CD4-positive, alpha-beta T cell treated with Interleukin-2 at 100 ng/mL for 4 hours (primary cell): ENCODE measurements around the gene RPAP2.
"Not testable (repeated sequence)": the region's sequence is repeated elsewhere in the genome, so short reads cannot be mapped to it uniquely, and the experiment has no call there.

Experiments
- DNase-seq: peaks from one replicate; pipeline ENCODE4 v3.0.0-alpha.2; 2020; ENCODE audit warnings: low spot score

Gene RPAP2

DNA sequence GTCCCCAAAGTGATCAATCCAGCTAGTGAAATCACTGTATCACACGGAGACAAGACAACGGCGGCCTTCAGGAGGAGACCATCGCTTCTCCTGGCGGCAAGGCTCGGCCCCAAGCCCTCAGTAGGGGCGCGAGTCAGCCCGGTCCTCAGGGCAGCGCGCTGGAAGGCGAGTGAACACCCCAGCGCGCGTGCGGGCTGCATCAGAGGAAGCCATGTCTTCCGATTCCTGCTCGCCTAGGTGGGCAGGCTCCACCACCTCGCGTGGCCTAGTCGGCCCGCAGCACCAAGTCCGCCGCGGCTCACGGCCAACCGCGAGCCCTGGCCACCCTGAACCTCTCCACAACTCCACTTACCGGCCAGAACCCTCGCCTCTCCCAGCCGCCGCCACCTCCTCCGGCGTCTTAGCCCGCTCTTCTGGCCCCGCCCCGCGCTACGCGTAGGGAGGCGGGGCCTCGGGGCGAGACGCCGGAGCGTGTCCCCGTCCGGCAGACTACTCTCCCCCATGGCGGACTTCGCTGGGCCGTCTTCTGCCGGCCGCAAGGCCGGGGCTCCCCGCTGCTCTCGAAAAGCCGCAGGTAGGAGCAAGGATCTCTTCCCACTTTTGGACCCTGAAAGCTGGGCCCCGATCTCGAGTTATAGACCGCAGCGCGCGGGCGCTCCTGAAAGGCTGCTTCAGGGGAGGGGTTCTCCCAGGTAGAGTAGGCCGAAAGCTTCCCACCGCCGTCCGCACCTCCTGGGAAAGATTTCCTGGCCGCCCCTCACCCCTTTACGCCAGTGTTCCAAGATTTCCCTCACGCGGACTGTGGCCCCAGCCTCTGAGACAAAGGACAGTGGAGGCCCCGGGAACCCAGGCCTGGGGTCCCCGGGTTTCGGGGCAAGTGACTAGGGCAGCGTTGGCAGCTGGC lies at the start of gene RPAP2, which contains the start of gene GLMN:
RPAP2 (plus strand) TSS at position 487 of the 904 bp plus-strand sequence; CDS start at position 502, 15 bp downstream.
GLMN (minus strand) TSS at position 415 of the 904 bp plus-strand sequence. CDS start 988 bp downstream, outside the sequence.
- peak; percentile 65 for DNase-seq

DNA sequence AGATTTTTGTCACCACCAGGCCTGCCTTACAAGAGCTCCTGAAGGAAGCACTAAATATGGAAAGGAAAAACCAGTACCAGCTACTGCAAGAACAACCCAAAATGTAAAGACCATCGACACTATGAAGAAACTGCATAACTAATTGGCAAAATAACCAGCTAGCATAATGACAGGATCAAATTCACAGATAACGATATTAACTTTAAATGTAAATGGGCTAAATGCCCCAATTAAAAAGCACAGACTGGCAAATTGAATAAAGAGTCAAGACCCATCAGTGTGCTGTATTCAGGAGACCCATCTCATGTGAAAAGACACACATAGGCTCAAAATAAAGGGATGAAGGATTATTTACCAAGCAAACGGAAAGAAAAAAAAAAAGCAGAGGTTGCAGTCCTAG lies 44.1 kb upstream of the RPAP2 start:
- DNase-seq: not testable (repeated sequence)

DNA sequence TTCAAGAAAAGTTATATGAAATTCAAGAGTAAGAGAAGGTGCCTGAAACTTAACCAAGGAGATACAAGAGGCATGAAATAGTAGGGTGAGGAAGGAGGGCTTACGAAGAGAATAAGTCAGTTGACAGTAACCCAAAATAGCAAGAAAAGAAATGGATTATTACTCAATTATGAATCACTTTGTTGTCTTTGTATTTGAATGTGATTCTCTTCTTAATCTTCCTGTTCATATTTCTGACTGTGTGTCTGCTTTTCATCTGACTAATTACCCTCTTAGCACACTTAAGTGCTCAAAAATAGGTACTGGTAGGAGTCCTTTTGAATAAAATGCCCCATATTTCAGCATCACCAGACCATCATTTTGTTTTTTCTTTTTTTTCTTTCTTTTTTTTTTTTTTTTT lies 39.5 kb upstream of the RPAP2 start:
- DNase-seq: no peak

DNA sequence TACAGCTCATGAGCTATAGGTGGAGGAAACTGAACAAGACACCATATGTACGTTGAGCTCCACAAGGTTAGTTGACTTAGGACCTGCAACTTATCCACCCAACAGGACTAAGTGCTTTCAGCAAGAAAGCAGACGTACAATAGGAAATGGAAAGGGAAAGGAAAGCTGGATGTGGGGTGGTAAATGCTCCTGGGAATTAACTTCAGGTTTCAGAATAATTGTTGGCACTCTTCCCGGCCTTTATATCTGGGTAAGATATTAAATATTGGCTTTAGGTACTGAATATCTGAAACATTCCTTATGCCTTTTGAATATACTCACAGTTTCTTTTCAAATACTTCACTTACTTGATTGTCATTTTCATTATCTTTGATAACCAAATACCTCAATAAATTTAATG lies 36.3 kb upstream of the RPAP2 start:
- no peak for DNase-seq

DNA sequence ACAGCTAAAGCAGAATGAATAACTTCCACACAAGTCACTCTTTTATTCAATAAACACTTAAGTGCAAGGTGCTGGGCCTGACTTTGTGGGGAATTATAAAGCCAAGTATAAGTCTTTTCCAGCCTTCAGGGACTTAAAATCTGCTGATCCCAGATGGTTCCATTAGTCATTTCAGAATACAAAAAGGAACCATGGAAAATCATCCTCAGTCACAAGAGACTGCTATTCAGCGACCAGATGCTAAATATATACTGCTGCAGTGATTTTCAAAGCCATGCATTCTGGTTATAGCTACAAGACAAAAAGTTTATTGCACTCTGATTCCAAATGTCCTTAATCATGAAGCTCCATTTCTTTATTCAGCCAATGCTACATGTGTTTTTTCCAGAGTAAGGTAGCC lies 25.8 kb upstream of the RPAP2 start:
- DNase-seq: no peak

DNA sequence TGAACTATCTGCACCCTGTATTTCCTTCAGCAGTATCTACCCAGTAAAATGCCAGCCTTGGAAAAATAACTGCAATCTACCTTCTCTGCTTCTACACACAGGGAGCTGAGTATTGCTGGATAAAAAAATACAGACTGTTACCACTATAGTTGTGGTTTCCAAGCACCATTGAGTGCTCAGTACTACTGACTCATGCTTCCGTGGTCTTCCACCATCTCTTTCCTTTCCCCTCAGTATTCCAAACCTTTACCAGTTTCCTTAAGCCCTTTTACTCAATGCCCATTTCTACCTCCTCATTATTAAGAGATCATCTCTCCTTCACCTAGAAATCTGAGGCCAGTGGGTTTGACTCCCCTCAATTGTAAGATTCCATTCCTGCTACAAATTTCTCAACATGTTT lies 23.9 kb upstream of the RPAP2 start:
- no peak for DNase-seq

DNA sequence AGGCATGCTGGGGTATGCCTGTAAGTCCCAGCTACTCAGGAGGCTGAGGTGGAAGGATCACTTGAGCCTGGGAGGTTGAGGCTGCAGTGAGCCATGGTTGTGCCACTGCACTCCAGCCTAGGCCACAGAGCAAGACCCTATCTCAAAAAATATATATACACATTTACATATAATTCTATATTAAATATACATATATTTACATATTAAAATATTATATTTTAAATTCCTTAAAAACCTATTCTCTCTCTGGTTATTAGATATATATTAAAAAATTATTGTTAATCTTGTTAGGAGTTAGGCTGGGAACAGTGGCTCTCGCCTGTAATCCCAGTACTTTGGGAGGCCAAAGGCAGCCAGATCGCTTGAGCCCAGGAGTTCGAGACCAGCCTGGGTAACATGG lies 22.8 kb upstream of the RPAP2 start:
- DNase-seq: no peak

DNA sequence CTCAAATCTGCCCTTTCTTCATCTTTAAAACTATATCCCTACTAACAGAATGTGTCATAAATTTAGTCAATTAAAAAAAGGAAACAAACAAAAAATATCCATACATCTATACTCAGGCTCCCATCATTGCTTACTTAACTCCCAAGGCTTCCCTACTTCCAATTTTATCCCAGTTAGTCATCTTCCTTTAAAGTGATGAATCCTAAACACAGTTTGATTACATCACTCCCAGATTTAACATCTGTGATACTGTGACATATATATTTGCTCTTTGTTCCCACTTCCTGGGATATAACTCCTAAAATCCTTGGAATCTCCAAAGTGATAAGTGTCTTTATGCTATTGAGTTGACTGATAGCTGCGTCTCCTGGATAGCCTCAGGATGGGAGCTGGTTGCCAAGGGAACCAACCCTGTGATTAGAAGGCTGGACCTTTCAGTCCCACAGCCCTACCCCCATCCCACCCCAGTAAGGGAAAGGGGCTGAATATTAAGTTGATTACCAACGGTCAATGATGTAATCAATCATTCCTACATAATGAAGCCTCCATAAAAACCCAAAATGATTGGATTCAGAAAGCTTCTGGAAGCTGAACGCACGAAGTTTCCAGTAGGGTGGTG lies 21.6 kb upstream of the RPAP2 start:
- no peak for DNase-seq

DNA sequence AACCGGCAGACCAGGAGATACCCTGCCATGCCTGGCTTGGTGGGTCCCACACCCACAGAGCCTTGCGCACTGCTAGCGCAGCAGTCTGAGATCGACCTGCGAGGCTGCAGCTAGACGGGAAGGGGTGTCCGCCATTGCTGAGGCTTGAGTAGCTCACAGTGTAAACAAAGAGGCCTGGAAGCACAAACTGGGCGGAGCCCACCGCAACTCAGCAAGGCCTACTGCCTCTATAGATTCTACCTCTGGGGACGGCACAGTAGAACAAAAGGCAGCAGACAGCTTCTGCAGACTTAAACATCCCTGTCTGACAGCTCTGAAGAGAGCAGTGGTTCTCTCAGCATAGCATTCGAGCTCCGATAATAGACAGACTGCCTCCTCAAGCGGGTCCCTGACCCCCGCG lies 19.1 kb upstream of the RPAP2 start:
- DNase-seq: not testable (repeated sequence)

DNA sequence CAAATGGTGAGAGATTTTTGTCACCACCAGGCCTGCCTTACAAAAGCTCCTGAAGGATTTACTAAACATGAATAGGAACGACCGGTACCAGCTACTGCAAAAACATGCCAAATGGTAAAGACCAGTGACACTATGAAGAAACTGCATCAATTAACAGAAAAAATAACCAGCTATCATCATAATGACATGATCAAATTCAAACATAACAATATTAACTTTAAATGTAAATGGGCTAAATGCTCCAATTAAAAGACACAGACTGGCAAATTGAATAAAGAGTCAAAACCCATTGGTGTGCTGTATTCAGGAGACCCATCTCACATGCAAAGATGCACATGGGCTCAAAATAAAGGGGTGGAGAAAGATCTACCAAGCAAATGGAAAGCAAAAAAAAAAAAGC lies 17.4 kb upstream of the RPAP2 start:
- not testable (repeated sequence) for DNase-seq

DNA sequence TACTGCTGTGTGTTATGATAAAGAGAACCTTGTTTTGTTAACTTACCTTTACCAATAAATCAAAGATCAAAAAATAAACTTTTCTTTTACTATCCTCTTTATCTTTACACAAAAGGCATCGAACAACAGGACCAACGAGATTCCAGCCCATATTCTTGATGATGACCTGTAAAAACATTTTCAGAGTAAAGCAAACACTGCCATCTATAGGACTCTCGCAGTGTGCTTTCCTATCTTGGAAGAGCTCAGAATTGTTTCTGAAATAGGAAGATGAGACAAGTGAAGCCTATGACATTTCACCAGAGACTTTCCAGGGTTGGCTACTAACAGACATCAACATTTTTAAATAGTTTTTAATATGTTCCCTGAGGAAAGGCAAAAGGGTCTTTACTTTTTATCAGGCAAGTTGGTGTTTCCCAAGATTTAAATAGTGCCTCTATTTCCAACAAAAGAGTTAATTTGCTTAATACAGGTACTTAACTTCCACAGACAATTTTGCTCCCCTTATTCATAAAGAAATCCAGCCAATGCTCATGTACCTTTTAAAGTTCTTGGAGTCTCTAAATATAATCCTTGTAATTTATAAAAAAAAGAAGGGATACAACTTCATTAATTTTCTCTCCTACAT lies 7.4 kb upstream of the RPAP2 start:
- peak; percentile 33 for DNase-seq

DNA sequence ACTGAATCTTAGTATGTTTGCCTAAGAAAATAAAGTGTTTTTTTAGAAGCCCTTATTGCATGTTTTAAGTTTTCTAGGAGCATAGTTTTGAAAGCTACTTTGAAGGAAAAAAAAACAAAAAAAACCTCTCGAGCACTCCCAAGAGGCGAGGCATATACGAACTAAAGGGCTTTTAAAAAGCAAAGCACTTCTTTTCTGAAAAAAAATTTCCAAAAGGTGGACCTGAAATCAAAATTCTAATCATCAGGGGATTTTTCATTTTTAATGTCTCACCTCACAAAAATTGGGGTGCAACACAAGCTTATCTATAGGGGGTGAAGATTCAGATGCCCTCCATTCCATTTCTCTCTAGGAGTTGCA lies 666 bp upstream of the RPAP2 start:
- peak; percentile 2 for DNase-seq

DNA sequence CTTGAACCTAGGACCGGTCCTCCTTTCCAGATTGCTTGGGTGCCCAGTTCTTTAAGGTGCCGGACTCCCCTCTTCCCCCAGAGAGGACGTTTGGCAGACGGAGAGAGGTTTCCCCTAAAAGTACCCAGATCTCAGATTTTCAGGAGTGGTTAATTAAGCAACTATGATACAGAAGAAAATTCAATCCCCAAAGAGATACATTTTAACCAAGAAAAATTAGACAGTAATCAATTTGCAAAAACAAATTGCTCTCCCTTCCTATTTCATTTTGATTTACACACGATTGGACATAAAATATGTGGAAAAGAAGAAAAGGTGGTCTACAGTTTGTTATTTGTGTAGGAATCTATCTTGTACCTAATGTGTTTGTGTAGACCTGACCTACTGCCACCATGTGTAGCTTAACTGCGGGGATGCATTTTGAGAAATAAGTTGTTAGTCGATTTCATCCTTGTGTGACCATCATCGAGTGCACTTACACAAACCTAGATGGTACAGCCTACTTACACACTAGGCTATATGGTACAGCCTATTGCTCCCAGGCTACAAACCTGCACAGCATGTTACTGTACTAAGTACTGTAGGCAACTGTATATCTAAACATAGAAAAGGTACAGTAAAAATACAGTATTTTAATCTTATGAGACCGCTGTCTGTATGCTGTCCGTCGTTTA lies 755 bp downstream of the RPAP2 start:
- no peak for DNase-seq

DNA sequence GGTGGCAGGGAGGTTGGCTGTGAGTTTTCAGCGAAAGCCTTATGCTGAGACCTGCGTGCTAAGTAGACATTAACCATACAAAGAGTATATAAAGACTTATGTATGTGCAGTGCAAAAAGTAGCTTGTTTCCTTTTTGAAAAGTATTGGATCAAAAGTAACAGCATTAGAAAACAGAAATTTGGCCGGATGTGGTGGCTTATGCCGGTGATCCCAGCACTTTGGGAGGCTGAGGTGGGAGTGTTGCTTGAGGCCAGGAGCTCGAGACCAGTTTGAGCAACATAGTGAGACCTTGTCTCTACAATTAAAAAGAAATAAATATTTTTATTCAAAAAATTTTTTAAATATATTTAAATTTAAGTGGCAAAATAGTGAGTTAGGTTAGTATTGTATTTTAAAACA lies 2.2 kb downstream of the RPAP2 start:
- no peak for DNase-seq

DNA sequence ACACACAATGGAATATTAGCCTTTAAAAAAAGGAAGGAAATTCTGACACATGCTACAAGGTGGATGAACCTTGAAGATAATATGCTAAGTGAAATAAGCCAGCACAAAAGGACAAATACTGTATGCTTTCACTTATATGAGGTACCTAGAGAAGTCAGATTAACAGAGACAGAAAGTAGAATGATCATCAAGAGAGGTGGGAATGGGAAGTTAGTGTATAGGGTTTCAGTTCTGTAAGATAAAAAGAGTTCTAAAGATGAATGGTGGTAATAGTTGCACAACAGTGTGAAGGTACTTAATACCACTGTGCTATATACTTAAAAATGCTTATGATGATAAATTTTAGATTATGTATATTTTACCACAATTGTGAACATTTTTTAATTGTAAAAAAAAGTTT lies 7.2 kb downstream of the RPAP2 start:
- DNase-seq: no peak

DNA sequence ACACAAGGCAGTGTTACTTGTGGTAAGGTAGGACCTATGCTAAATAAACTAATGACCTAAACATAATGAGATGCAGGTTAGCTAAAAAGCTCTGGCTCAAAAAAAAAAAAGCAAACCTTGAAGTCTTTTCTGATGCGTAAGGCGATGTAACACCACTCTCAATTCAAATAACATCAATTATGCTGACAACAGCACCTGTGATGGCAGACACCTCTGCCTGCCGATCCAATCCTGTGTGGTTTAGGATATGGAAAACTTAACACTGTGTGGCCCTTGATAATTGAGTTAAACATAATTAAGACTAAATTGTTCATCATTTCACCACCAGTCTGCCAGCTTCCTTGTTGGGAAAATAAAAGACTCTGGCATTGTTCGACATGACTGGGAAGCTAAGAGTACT lies 9.1 kb downstream of the RPAP2 start:
- DNase-seq: no peak

DNA sequence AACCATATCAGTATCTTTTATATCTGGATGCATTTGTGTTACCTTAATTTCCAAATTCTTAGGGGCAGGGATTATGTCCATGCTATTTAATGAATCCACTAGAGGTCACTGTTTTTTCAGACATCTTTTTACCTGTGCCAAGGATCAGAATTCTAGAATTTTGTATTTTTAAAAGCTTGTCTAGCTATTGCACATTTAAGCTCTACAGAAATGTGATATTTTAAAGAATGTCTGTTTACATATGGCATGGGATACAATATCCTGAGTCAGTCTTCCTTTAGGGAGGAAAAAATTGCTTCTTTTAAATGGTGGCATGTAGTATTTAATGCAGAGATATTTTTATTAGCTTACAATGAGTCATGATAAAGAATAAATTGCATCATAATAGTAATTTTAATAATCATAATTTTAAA lies 11.3 kb downstream of the RPAP2 start:
- peak; percentile 56 for DNase-seq

DNA sequence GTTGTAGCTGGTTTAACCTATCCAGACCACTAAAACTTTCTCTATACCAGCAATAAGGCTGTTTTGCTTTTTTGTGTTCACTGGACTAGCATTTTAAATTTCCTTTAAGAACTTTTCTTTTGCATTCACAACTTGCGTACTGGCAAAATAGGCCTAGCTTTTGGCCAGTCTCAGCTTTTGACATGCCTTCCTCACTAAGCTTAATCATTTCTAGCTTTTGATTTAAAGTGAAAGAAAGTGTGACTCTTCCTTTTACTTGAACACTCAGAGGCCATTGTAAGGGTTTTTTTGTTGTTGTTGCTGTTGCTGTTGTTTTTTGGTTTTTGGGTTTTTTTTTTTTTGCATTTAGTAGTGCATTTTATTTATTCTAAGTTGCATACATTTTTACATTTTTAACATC lies 15.2 kb downstream of the RPAP2 start:
- DNase-seq: no peak

DNA sequence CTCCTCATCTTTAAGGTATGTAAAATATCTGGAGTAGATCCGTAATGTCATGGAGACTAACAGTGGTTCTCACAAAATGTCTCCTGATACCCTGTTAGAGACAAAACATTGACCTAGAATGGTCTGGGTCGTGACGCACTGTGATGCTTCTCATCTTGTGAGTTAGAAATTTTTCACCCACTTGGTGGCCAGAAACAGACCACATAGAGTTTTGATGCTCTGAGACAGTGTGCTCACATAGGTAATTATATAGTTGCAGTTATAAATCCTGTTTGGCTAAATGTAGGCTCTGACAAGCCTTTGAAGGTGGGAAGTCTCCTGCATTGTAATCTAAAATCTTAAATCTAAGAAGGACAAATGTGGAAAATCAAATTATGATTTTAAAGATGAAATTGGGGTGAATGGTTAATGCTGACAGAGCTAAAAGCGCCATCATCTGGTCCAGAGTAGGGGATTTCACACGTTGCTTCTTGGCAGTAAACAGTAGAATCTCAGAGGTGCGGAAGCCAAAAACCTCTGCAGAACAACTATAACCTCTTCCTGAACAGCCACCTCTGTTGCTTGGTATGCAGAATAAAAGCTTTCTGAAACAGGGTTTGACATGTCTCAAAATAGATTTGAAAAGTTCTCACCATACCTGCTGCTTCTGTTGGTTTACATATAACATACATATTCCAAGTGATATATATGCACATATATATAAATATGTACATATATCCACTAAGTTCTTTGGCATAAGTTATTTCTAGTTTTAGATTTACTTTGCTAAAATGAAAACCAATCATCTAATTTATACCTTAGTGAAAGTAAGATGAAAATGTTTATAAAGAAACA lies 17.1 kb downstream of the RPAP2 start:
- DNase-seq: peak; percentile 66

DNA sequence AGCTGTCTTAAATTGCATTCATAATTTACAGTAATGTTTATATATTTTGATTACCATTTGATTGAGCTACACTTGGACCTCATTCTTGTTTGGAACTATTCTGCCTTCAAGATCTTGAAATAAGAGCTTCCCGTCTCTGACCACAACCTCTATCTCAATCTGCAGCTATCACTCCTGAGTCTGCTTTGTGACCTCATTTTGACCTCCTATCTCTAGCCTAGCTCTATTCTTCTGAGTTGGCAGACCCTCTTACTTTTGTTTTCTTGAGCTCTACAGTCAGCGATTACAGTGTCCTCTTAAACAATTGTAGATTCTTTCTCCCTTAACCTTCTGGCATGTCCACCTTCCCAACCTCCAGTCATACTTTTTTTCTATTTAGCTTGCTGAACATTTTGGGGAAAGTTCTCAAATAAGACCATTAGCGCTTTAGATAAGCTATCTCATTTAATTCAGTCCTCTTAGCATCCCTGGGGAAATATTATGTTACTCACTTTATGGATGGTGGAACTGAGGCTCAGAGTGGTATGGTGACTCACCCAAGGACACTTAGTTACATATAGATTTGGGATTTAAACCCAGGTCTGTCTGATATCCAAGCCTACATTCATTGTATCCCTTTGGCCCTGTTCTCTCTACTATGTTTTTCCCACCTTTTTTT lies 19.1 kb downstream of the RPAP2 start:
- peak; percentile 38 for DNase-seq
